ENCODE measurements around the gene SIN3B. TPM values are rescaled to one million over a fixed set of nuclear protein-coding genes. Genes with fewer than 3 reads are reported as not detected.

The SIN3B gene
- total and polyA plus RNA-seq, 7 experiments from 2014 or later: 4.0 to 105 (median 83.1) TPM

DNA sequence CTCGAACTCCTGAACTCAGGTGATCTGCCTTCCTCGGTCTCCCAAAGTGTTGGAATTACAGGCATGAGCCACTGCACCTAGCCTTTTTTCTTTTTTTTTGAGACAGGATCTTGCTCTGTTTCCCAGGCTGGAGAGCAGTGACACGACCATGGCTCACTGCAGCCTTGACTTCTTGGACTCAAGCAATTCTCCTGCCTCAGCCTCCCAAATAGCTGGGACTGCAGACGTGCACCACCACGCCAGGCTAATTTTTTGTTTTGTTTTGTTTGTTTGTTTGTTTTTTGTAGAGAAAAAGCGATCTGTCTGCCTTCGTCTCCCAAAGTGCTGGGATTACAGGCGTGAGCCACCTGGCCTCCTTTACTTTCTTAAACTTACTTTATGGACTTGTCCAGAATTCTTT, 6.5 kb upstream of the SIN3B start:
- Histone ChIP-seq H3K4me1 (ENCODE audit: control insufficient read depth in 2 of 2, insufficient read depth in 2 of 2, low read length in 2 of 2) (no peaks in the 10 kb centered on the region), H3K27me3 (ENCODE audit: control insufficient read depth in 2 of 2, insufficient read depth in 2 of 2, low read length in 2 of 2) (no peaks in the 10 kb centered on the region), H3K27ac (ENCODE audit: low read depth, low read length) (no peak overlapping the region), H3K36me3 (ENCODE audit: control insufficient read depth in 2 of 3, insufficient read depth in 3 of 3, low read length in 3 of 3) (no peaks in the 10 kb centered on the region), H3K9me3 (ENCODE audit: control insufficient read depth in 2 of 3, low read length in 3 of 3) (no peaks in the 10 kb centered on the region), H3K4me3 (ENCODE audit: low read length) (no peak overlapping the region)
- H3K4me3 Mint-ChIP-seq: no peak overlapping the region
- H3K27ac Mint-ChIP-seq: no peak overlapping the region
- H3K36me3 Mint-ChIP-seq: no peaks in the 10 kb centered on the region
- ChIA-PET CTCF (no interaction called here), POLR2A (no interaction called here)
- no peak for ATAC-seq
- intact Hi-C loops (cut with micrococcal nuclease): no loop called here
- H3K27me3 Mint-ChIP-seq: peaks cover 11 to 31% (median 23%) of the 10 kb centered on the region in 5 donors
- H3K9me3 Mint-ChIP-seq: no peaks in the 10 kb centered on the region
- DNase-seq: no peak
- peaks cover 6 to 29% (median 19%) of the 10 kb centered on the region in 7 donors for H3K4me1 Mint-ChIP-seq

DNA sequence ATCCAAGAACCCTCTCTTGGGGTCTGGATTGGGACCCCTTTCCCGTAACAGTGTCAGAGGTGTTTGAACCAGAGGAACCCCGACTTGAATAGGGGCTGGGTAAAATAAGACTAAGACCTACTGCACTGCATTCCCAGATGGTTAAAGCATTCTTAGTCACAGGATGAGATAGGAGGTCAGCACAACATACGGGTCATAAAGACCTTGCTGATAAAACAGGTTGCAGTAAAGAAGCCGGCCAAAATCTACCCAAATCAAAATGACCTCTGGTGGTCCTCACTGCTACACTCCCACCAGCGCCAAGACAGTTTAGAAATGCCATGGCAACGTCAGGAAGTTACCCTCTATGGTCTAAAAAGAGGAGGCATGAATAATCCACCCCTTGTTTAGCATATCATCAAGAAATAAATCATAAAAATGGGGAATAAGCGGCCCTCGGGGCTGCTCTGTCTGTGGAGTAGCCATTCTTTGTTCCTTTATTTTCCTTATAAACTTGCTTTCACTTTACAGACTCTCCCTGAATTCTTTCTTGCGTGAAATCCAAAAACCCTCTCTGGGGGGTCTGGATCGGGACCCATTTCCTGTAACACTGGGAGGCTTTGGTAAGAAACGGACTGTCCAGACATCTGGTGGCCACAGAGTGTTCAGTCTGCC, 4.4 kb upstream of the SIN3B start:
- H3K27ac Mint-ChIP-seq: peak overlapping the region in 2 of 9 donors; percentile 44
- intact Hi-C loops (cut with micrococcal nuclease): loop anchor here in 1 of 2 donors (5.0 kb wide), 2 partner anchors 52 to 73 kb away; no protein-coding TSS in a partner anchor
- H3K27me3 ChIP-seq (ENCODE audit: control insufficient read depth in 2 of 2, insufficient read depth in 2 of 2, low read length in 2 of 2): no peaks in the 10 kb centered on the region
- CTCF ChIA-PET: no interaction called here
- peaks cover 7 to 37% (median 26%) of the 10 kb centered on the region in 7 donors for H3K4me1 Mint-ChIP-seq
- POLR2A ChIA-PET: no interaction called here
- ATAC-seq: no peak
- H3K9me3 Mint-ChIP-seq: peaks cover 0 to 2% (median 0%) of the 10 kb centered on the region in 11 donors
- DNase-seq: no peak
- peak overlapping the region; percentile 2 for H3K4me3 ChIP-seq (ENCODE audit: low read length)
- no peak overlapping the region for H3K27ac ChIP-seq (ENCODE audit: low read depth, low read length)
- H3K4me1 ChIP-seq (ENCODE audit: control insufficient read depth in 2 of 2, insufficient read depth in 2 of 2, low read length in 2 of 2): peaks cover 1 to 5% of the 10 kb centered on the region in 2 donors
- peak overlapping the region; percentile 49 to 84 (median 78) for H3K4me3 Mint-ChIP-seq
- H3K9me3 ChIP-seq (ENCODE audit: control insufficient read depth in 2 of 3, low read length in 3 of 3): no peaks in the 10 kb centered on the region
- peaks cover 0 to 4% (median 0%) of the 10 kb centered on the region in 3 experiments for H3K36me3 ChIP-seq (ENCODE audit: control insufficient read depth in 2 of 3, insufficient read depth in 3 of 3, low read length in 3 of 3)
- H3K27me3 Mint-ChIP-seq: peaks cover 11 to 29% (median 23%) of the 10 kb centered on the region in 5 donors
- H3K36me3 Mint-ChIP-seq: no peaks in the 10 kb centered on the region

DNA sequence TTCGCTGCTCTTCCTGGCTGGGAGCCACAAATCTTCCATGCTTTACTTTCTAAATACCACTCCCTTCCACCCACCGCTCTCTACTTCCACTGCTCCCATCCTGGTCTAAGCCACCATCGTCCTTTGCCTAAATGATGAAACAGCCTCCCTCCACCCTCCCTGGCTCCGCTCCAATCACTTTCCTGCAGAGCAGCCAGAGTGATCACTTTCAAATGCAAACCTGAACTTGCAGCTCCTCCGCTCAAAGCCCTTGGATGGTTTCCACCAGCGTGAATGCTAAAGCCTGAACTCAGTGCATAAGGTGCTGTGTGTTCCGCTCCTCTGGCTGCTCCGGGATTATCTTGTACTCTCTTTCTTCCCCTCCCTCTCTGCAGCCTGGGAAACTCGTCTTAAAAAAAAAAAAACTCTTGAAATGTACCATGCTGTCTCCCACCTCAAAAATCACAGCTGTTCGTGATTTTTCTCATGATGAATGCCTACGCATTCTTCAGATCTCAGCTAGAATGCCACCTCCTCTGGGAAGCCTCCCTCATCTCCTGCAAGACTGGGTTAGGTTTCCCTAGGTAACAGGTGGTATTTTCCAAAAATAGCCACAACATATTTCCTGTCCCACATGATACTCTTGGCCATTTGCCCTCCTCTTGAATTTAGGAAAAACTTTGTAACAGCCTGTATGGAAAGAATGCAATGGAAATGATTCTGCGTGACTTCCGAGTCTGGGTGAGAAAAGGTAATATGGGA, 3.7 kb upstream of the SIN3B start:
- Mint-ChIP-seq H3K36me3 (no peaks in the 10 kb centered on the region), H3K9me3 (peaks cover 0 to 3% (median 0%) of the 10 kb centered on the region in 11 donors), H3K27ac (peak overlapping the region in 2 of 9 donors; percentile 44 to 62), H3K4me1 (peaks cover 12 to 44% (median 32%) of the 10 kb centered on the region in 7 donors), H3K27me3 (peaks cover 11 to 29% (median 23%) of the 10 kb centered on the region in 5 donors), H3K4me3 (peak overlapping the region; percentile 49 to 84 (median 78))
- no peak for ATAC-seq
- H3K27ac ChIP-seq (ENCODE audit: low read depth, low read length): no peak overlapping the region
- peak overlapping the region; percentile 2 for H3K4me3 ChIP-seq (ENCODE audit: low read length)
- H3K27me3 ChIP-seq (ENCODE audit: control insufficient read depth in 2 of 2, insufficient read depth in 2 of 2, low read length in 2 of 2): no peaks in the 10 kb centered on the region
- peaks cover 8% of the 10 kb centered on the region in 2 donors for H3K4me1 ChIP-seq (ENCODE audit: control insufficient read depth in 2 of 2, insufficient read depth in 2 of 2, low read length in 2 of 2)
- peak in 1 of 9 donors; percentile 8 for DNase-seq
- POLR2A ChIA-PET: no interaction called here
- intact Hi-C loops (cut with micrococcal nuclease): loop anchor here in 1 of 2 donors (5.0 kb wide), 2 partner anchors 53 to 72 kb away; no protein-coding TSS in a partner anchor
- CTCF ChIA-PET: interaction anchor here (0.6 kb wide), 3 partner anchors 53 to 974 kb away, joined by 3 to 7 read pairs (median 4); no protein-coding TSS in a partner anchor
- H3K36me3 ChIP-seq (ENCODE audit: control insufficient read depth in 2 of 3, insufficient read depth in 3 of 3, low read length in 3 of 3): peaks cover 0 to 4% (median 0%) of the 10 kb centered on the region in 3 experiments
- H3K9me3 ChIP-seq (ENCODE audit: control insufficient read depth in 2 of 3, low read length in 3 of 3): no peaks in the 10 kb centered on the region

DNA sequence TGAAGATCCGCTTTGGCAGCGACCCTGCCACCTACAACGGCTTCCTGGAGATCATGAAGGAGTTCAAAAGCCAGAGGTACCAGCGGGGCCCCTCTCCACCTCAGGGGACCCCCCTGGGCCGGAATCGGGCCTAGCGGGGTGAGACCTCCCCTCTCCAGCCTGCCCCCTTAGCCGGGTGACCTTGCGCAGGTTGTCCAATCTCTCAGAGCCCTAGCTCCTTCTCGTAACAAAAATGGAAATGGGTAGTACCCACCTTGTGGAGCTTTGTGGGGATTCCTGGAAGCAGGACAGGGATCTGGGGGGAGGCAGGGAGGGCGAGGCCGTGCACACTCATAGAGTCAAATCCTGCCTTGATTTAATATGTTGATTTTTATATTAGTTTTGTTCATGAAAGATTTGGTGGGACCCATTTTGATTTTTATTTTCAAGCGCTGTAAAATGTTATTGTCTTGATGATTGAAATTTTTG, 658 bp downstream of the SIN3B start:
- Mint-ChIP-seq H3K9me3 (peaks cover 0 to 3% (median 0%) of the 10 kb centered on the region in 11 donors), H3K4me3 (peak overlapping the region; percentile 73 to 90 (median 86)), H3K27ac (peak overlapping the region; percentile 23 to 91 (median 77)), H3K36me3 (peaks cover 0 to 18% (median 12%) of the 10 kb centered on the region in 5 donors), H3K4me1 (peaks cover 16 to 50% (median 38%) of the 10 kb centered on the region in 7 donors), H3K27me3 (peaks cover 11 to 23% (median 17%) of the 10 kb centered on the region in 5 donors)
- H3K27ac ChIP-seq (ENCODE audit: low read depth, low read length): peak overlapping the region; percentile 93
- ChIA-PET CTCF (interaction anchor here (0.6 kb wide), 1 partner anchor 1019 kb away, joined by 3 read pairs; no protein-coding TSS in a partner anchor), POLR2A (interaction anchor here (1.1 kb wide), 1 partner anchor 296 kb away, joined by 3 read pairs; no protein-coding TSS in a partner anchor)
- H3K9me3 ChIP-seq (ENCODE audit: control insufficient read depth in 2 of 3, low read length in 3 of 3): no peaks in the 10 kb centered on the region
- peak in 1 of 9 donors; percentile 6 for DNase-seq
- peaks cover 8% of the 10 kb centered on the region in 2 donors for H3K4me1 ChIP-seq (ENCODE audit: control insufficient read depth in 2 of 2, insufficient read depth in 2 of 2, low read length in 2 of 2)
- peak overlapping the region; percentile 67 for H3K4me3 ChIP-seq (ENCODE audit: low read length)
- intact Hi-C loops (cut with micrococcal nuclease): loop anchor here in 1 of 2 donors (1.0 to 5.0 kb wide), 5 partner anchors 58 to 245 kb away; partner anchors contain the start of genes HAUS8, MED26 and MYO9B
- peaks cover 0 to 41% (median 12%) of the 10 kb centered on the region in 3 experiments for H3K36me3 ChIP-seq (ENCODE audit: control insufficient read depth in 2 of 3, insufficient read depth in 3 of 3, low read length in 3 of 3)
- H3K27me3 ChIP-seq (ENCODE audit: control insufficient read depth in 2 of 2, insufficient read depth in 2 of 2, low read length in 2 of 2): no peaks in the 10 kb centered on the region
- ATAC-seq: no peak

DNA sequence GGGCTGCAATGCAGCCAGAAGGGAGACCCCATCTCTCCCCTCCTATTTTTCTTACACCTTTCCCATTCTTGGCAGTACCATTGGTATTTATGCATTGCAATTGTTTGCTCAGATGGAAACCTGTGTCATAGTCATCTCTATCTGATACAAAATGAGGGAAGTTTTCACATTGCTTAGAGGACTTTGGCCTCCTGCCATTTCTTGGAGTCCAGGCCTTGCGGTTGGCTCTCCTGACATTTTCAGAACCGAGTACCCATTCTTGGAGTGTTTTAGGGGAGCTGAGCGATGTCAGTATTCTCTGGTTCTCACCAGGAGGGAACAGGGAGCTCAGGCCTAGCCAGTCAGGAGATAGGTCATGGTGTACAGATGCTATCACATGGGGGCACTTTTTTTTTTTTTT, 1.5 kb downstream of the SIN3B start:
- Histone ChIP-seq H3K9me3 (ENCODE audit: control insufficient read depth in 2 of 3, low read length in 3 of 3) (no peaks in the 10 kb centered on the region), H3K27ac (ENCODE audit: low read depth, low read length) (peak overlapping the region; percentile 93), H3K4me1 (ENCODE audit: control insufficient read depth in 2 of 2, insufficient read depth in 2 of 2, low read length in 2 of 2) (peaks cover 8% of the 10 kb centered on the region in 2 donors), H3K36me3 (ENCODE audit: control insufficient read depth in 2 of 3, insufficient read depth in 3 of 3, low read length in 3 of 3) (peaks cover 0 to 45% (median 12%) of the 10 kb centered on the region in 3 experiments), H3K27me3 (ENCODE audit: control insufficient read depth in 2 of 2, insufficient read depth in 2 of 2, low read length in 2 of 2) (no peaks in the 10 kb centered on the region), H3K4me3 (ENCODE audit: low read length) (no peak overlapping the region)
- ATAC-seq (no peak), DNase-seq (no peak)
- Mint-ChIP-seq H3K27me3 (peaks cover 5 to 17% (median 9%) of the 10 kb centered on the region in 5 donors), H3K4me1 (peaks cover 10 to 41% (median 31%) of the 10 kb centered on the region in 7 donors), H3K36me3 (peaks cover 0 to 19% (median 12%) of the 10 kb centered on the region in 5 donors), H3K4me3 (peak overlapping the region; percentile 73 to 90 (median 86)), H3K27ac (peak overlapping the region in 6 of 9 donors; percentile 23 to 86 (median 74)), H3K9me3 (peaks cover 0 to 3% (median 0%) of the 10 kb centered on the region in 11 donors)
- POLR2A ChIA-PET: no interaction called here
- intact Hi-C loops (cut with micrococcal nuclease): no loop called here
- CTCF ChIA-PET: no interaction called here

DNA sequence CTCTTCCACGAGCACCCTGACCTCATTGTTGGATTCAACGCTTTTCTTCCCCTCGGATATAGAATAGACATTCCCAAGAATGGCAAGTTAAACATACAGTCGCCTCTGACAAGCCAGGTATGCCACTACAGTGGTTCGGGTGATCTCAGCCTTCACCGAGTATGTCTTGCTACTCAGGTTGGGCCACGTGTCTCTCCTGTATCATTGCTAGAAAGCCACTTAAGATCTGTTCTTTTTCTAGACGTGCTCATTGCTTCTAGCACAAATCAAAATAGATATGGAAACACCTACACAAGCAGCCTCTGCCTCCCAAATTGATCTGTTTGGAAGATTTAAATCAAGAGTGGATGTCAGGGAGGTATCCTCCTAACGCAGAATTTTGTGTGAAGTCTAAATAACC, 2.3 kb downstream of the SIN3B start:
- H3K27ac ChIP-seq (ENCODE audit: low read depth, low read length): no peak overlapping the region
- intact Hi-C loops (cut with micrococcal nuclease): no loop called here
- H3K4me1 ChIP-seq (ENCODE audit: control insufficient read depth in 2 of 2, insufficient read depth in 2 of 2, low read length in 2 of 2): peaks cover 8% of the 10 kb centered on the region in 2 donors
- no peaks in the 10 kb centered on the region for H3K9me3 ChIP-seq (ENCODE audit: control insufficient read depth in 2 of 3, low read length in 3 of 3)
- H3K27ac Mint-ChIP-seq: peak overlapping the region in 5 of 9 donors; percentile 18 to 84 (median 64)
- CTCF ChIA-PET: no interaction called here
- peaks cover 0 to 3% (median 0%) of the 10 kb centered on the region in 11 donors for H3K9me3 Mint-ChIP-seq
- no peaks in the 10 kb centered on the region for H3K27me3 ChIP-seq (ENCODE audit: control insufficient read depth in 2 of 2, insufficient read depth in 2 of 2, low read length in 2 of 2)
- peaks cover 0 to 9% (median 6%) of the 10 kb centered on the region in 5 donors for H3K27me3 Mint-ChIP-seq
- POLR2A ChIA-PET: no interaction called here
- H3K4me1 Mint-ChIP-seq: peaks cover 10 to 36% (median 29%) of the 10 kb centered on the region in 7 donors
- DNase-seq: no peak
- no peak overlapping the region for H3K4me3 ChIP-seq (ENCODE audit: low read length)
- peaks cover 0 to 54% (median 12%) of the 10 kb centered on the region in 3 experiments for H3K36me3 ChIP-seq (ENCODE audit: control insufficient read depth in 2 of 3, insufficient read depth in 3 of 3, low read length in 3 of 3)
- peaks cover 0 to 22% (median 12%) of the 10 kb centered on the region in 5 donors for H3K36me3 Mint-ChIP-seq
- ATAC-seq: no peak
- H3K4me3 Mint-ChIP-seq: peak overlapping the region in 9 of 10 donors; percentile 22 to 90 (median 44)

Measured in naive thymus-derived CD4-positive, alpha-beta T cell (primary cell).